HS-27A (cell line): ENCODE results near the gene KLHL11.
"Not testable (repeated sequence)": the region's sequence is repeated elsewhere in the genome, so short reads cannot be mapped to it uniquely, and the experiment has no call there.

Experiments
- DNase-seq: peaks from one replicate; pipeline ENCODE4 v3.0.0-alpha.2; 2012; ENCODE audit warnings: low read depth, missing footprints

Gene KLHL11

DNA sequence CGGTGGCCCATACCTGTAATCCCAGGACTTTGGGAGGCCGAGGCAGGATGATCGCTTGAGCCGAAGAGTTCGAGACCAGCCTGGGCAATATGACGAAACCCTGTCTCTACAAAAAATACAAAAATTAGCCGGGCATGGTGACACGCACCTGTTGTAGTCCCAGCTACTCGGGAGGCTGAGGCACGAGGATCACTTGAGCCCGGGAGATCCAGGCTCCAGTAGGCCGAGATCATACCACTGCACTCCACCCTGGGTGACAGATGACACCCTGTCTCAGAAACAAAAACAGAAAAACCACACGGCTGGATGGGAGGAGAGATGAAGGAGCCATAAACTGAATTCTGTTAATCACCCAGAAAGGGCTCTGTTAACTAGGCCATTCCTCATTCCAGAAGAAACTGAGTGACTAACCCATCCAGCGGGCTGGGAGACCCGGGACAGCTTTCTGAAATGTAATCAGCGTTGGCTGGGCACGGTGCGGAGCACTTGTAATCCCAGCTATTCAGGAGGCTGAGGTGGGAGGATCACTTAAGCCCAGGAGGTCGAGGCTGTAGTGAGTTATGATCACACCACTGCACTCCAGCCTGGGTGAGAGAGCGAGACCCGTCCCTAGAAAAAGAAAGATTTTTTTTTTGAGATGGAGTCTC lies 28.6 kb downstream of the KLHL11 start:
- no peak for DNase-seq

DNA sequence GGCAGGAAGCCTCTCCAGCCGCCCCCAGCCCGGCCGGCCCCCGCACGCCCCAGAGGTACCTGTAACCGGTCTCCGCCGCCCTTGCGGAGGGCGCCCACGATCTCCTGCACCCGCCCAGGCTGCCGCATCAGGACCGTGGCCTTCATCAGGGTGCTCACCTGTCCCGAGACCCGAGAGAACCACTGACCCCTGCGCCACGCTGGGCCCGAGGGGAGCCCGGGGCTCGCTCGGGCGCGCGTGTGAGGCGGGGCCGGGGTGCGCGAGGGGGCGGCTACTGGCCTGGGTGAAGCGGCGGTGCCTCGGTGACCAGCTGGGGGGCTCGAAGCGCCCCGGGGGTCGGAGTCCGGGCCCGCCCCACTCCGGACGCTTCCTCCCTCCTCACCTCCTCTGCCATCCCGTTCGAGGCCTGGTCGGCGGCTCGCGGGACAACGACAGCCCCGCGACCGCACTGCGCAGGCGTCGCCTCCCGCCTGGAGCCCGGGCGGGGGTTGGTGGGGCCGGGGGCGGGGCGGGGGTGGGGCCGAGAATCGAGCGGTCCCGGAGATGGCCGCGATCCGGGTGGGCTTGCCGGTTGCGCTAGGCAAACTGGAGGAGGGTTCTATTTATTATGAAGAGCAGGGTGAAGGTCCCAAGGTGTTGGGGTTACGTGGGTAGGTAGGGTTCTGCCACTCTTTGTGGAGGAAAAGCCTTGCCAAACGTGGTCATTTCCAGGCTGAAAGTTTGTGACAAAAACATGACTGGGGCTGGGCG lies 29.2 kb downstream of the KLHL11 start, which contains the start of gene NT5C3B:
Gene NT5C3B, minus strand, starts transcription at position 433 of the 750 bp plus-strand sequence. Its CDS starts 39 bp downstream, at position 394.
- no peak for DNase-seq

DNA sequence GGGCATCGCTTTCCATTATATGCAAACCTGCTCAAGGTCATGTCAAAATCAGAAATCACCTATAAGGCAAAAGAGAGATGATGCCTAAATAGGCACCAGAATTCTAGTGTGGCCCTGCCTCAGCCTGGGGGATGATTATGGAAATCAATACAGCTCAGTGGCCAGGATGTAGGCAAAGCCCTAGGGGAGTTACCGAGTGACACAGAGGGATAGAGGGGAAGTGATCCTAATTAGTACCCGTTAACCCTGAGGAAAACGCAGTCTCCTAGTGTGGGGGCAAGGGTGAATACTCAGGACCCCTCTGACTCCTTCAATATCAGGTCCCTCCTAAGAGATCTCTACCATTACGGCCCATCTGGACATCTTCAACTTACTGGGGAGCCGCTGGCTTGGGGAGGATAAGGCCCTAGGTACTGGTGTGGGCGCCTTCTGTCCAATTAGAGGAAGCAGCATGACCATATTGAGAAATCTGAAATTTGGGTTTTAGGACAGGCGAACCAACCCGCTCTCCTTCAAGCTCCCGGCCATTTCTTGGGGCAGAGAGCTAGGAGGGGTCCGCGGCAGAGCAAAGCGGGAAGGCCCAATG lies 29.9 kb downstream of the KLHL11 start:
- no peak for DNase-seq

DNA sequence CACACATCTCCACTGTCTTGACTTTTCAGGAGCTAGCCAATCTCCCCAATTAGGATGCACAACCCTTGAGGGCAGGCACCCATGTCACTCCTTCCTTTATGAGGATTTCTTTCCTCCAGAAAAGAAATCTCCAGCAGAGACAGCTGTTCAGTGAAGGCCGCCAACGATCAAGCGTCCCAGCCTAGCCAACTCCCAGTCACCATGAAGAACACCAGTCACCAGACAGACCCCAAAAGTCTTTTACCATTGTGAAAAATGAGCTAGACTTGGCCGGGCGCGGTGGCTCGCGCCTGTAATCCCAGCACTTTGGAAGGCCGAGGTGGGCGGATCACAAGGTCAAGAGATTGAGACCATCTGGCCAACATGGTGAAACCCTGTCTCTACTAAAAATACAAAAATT lies 35.3 kb downstream of the KLHL11 start:
- not testable (repeated sequence) for DNase-seq

DNA sequence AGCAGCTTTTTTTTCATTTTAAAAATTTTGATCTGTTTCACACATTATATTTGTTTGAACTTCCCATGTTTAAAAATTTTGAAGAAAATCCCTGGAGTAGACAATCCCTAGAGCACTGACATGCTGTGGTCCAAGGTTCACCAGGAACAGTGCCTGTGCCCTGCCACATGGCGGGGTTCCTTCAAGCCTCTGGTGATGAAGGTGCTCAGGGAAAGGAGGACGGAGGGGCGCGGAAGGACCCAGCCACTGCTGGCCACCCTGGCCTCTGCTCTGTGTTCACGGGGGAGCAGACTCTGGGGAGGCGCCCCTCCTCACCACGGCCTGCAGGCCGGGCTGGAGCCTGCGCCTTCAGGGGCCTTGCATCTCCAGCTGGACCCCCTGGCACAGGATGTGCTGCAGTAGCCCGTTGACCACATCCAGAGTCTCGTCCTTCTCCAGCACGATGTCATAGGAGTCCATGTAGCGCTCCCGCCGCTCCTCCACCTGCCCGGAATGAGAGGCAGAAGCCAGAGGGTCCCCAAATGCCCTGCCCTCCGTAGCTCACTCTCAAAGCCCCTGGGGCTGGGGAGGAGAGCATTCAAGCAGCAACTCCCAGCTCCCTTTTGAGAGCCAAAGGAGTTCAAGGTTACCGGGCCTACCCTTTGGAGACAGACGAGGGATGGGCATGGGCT lies 39.9 kb downstream of the KLHL11 start:
- no peak for DNase-seq

DNA sequence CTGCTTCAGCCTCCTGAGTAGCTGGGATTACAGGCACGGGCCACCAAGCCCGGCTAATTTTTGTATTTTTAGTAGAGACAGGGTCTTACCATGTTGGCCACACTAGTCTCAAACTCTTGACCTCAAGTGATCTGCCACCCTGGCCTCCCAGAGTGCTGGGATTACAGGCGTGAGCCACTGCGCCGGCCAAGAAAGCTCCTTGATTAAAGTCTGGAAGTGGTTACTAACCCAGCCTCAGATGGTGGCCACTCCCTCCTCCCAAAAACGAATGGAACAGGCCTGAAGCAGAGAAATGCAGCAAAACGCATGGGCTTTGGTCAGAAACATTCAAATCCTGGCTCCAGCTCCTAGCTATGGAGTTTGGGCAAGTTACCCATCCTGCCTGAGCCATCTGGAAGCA lies 41.1 kb downstream of the KLHL11 start:
- DNase-seq = no peak

DNA sequence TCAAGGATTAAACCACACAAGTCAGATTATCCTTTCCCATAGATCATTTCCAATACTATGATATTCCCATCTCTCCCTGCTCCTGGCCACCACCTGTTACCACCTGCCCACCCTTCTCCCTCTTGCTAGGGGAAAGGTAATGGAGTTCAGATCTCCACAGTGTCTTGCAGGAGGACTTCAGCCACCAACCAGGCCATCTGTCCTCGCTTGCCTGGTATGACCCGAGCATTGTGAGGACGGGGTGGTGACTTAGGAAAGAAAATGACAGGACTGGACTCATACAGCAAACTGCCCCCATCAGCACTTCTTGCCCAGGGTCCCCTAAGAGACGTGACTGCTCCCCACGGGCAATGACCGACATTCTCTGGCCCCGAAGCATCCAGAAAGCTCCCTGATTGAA lies 41.6 kb downstream of the KLHL11 start:
- no peak for DNase-seq

DNA sequence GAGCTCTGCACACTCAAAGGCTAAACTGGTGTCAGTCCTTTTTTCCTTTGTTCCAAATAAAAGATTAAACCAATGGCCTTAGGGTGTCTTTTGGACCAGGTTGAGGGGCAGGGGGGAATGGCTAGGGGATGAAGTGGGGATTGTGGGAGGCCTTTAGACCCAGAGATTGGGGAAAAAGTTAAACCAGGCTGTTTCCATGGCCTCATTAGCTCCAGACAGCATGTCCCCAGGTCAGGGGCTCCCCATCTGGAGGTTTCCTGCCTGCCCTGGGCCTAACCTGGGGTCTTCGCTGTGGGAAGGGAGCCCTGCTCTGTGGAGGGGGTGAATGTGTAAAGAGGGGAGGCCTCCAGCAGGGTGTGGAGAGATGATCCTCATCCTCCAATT lies 42.1 kb downstream of the KLHL11 start:
- DNase-seq = no peak

DNA sequence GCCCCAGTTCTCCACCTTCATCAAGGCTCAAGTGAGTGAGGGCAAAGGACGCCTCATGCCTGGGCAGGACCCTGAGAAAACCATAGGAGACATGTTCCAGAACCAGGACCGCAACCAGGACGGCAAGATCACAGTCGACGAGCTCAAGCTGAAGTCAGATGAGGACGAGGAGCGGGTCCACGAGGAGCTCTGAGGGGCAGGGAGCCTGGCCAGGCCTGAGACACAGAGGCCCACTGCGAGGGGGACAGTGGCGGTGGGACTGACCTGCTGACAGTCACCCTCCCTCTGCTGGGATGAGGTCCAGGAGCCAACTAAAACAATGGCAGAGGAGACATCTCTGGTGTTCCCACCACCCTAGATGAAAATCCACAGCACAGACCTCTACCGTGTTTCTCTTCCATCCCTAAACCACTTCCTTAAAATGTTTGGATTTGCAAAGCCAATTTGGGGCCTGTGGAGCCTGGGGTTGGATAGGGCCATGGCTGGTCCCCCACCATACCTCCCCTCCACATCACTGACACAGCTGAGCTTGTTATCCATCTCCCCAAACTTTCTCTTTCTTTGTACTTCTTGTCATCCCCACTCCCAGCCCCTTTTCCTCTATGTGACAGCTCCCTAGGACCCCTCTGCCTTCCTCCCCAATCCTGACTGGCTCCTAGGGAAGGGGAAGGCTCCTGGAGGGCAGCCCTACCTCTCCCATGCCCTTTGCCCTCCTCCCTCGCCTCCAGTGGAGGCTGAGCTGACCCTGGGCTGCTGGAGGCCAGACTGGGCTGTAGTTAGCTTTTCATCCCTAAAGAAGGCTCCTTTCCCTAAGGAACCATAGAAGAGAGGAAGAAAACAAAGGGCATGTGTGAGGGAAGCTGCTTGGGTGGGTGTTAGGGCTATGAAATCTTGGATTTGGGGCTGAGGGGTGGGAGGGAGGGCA lies 42.7 kb downstream of the KLHL11 start:
- DNase-seq = no peak

DNA sequence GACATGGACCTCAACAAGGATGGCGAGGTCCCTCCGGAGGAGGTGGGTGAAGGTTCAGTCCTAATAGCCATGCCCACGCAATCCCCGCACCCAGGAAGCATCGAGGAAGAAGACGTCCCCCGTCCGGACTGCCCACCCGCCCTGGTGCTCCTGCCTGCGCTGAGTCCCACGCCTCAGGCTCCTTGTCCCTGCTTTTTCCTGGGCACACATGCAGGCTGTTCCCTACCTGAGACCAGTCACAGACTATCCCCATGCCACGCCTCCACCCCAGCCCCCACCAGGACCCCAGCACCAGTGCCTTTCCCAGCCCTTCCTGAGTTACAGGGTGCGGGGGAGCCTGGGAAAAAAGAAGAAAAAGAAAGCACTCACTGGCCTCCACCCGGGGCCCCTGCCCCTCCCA lies 43.4 kb downstream of the KLHL11 start:
- DNase-seq = no peak

DNA sequence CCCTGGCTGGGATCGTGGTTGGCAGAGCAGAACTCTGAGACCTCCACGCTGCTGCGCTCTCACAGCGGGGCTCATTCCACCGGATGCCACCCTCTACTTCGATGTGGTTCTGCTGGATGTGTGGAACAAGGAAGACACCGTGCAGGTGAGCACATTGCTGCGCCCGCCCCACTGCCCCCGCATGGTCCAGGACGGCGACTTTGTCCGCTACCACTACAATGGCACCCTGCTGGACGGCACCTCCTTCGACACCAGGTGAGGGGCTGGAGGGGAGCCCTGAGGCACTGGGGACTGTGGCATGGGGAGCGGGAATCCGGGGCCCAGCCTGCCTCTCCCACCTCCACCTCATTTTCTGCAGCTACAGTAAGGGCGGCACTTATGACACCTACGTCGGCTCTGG lies 47.2 kb downstream of the KLHL11 start:
- no peak for DNase-seq

DNA sequence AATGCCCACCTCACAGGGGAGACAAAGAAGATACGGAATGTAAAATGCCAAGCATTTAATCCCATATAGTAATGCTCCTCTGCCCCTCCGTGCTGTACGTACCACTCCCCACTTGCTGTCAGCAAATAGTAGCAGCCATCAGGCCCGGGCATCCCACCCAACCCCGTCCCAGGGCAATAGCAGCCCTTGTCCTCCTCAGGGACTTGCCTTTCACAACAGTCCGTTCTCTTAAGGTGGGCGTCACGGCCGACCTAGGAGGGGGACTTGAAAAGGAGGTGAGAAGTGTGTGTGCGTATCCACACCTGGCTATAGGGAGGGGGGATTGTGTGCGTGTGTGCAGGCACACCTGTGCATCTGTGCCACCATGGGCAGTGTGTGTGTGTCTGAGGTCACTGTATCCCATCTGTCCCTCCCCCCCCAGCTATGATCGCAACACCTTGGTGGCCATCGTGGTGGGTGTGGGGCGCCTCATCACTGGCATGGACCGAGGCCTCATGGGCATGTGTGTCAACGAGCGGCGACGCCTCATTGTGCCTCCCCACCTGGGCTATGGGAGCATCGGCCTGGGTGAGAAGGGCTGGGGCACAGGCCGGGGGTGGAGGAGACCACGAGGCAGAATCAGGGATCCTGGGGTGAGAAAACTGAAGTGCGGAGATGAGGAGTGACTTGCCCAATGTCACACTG lies 48.4 kb downstream of the KLHL11 start:
- no peak for DNase-seq

DNA sequence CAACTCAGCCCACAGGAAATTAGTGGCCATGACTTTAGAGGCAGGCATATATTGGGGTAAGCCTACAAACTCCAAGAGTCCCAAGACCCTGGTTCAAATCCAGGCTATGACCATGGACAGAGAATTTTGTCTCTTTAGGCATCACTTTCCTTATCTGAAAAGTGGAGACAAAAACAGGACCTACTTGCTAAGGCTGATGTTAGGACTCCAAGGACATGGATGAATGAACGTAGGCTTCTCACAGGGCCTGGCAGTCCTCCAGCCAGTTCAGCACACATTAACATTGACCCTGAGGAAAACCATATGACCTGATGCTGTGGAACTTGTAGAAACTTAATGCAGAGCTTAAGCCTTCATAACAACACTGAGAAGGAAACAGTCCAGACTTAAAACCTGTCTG lies 51.0 kb downstream of the KLHL11 start:
- DNase-seq = no peak

DNA sequence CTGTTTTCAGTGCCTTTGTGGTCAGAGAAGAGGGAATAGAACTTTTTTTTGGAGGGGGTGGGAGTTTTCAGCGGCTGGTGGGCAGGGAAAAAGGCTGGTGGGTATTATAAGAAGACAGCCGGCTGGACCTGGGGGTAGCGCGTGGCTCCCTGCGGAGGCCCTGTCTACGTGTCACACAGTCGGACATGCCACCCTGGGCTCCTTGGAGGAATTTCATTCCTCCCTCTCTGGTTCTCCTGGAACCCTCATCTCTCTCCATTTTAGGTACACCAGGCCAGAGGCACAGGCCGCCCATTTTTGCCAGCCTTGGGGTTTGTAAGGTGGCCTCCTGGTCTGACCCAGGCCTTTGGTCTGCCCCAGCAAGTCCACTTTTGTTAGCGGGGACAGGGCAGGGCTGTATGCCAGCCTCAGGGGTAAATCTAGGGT lies 51.5 kb downstream of the KLHL11 start:
- no peak for DNase-seq

DNA sequence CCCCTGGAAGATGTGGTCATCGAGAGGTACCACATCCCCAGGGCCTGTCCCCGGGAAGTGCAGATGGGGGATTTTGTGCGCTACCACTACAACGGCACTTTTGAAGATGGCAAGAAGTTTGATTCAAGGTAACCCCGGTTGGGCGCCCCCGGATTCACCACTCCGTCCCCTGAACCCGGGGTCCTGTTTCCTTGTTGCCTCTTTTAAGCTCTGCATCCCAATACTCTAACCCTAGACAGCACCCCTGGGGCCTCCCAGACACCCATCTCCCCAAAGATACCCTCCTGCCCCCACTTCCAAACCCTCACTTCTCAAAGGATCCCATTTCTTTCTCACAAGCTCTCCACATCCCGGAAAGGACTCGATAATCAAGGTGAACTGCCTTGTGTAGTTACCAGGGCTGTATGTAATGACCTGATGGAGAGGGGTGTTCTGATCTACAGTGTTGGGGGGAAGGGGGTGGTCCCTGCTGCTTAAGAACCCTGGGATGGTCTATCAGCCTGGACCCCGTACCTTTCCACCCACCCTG lies 52.0 kb downstream of the KLHL11 start:
- DNase-seq = no peak

DNA sequence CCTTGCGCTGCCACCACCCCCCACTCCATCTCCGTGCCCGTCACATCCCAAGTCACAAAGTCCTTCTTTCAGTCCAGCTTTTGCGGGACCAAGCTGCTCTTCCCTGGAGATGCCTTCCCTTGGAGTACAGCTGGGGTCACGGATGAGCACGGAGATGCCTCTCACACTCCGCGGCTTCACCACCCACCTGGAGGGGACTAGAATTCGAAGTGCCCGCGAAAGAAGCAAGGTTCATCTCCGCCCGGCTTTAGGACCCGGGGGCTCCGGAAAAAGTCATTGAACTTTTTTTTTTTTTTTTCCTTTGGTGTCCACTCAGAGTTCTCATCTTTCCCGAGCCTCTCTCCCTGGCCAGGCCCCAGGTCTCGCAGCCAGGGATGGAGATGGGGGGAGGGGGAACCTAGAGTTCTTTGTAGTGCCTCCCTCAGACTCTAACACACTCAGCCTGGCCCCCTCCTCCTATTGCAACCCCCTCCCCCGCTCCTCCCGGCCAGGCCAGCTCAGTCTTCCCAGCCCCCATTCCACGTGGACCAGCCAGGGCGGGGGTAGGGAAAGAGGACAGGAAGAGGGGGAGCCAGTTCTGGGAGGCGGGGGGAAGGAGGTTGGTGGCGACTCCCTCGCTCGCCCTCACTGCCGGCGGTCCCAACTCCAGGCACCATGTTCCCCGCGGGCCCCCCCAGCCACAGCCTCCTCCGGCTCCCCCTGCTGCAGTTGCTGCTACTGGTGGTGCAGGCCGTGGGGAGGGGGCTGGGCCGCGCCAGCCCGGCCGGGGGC lies 52.7 kb downstream of the KLHL11 start, which contains the start of gene FKBP10:
Gene FKBP10, plus strand, starts transcription at position 624 of the 771 bp plus-strand sequence. Its CDS starts 31 bp downstream, at position 655.
- DNase-seq = no peak

DNA sequence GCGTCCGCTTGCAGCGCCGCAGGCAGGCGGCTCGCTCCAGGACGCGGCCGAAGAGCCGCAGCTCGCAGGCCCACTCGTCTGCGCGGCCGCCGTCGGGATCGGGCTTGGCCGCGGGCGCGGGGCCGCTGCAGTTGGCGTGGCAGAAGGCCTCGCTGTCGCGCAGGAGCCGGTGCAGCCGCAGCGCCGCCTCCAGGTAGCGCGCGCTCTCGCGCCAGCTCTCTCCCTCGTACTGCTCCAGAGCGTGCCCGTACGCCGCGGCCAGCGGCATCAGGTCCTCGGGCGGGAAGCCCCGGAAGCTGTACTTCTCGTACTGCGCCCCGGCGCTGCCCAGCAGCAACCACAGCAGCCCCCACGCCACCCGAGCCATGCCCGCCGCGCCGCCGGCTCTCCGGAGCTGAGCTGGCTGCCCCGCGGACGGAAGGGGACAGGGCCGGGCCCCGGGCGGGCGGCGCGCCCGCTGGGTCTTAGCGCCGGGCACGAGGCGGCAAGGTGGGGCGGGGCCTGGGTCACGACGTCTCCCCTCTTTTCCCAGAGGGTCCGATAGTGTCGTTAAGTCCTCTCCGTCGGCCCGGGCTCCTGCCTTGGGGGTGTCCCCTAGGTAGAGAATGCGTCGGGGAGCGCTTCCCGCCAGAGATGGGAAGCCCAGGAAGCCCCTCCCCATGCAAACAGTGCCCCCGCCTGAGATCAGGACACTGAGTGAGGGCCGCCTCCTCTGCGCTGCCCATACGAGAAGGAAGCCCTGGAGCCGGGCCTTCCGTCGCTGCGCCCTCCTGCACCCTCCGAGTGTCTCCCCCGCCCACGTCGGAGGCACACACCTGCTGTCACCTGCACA lies 53.5 kb downstream of the KLHL11 start, which contains the start of gene P3H4:
Gene P3H4, minus strand, starts transcription at position 401 of the 832 bp plus-strand sequence. Its CDS starts 34 bp downstream, at position 367.
- no peak for DNase-seq

DNA sequence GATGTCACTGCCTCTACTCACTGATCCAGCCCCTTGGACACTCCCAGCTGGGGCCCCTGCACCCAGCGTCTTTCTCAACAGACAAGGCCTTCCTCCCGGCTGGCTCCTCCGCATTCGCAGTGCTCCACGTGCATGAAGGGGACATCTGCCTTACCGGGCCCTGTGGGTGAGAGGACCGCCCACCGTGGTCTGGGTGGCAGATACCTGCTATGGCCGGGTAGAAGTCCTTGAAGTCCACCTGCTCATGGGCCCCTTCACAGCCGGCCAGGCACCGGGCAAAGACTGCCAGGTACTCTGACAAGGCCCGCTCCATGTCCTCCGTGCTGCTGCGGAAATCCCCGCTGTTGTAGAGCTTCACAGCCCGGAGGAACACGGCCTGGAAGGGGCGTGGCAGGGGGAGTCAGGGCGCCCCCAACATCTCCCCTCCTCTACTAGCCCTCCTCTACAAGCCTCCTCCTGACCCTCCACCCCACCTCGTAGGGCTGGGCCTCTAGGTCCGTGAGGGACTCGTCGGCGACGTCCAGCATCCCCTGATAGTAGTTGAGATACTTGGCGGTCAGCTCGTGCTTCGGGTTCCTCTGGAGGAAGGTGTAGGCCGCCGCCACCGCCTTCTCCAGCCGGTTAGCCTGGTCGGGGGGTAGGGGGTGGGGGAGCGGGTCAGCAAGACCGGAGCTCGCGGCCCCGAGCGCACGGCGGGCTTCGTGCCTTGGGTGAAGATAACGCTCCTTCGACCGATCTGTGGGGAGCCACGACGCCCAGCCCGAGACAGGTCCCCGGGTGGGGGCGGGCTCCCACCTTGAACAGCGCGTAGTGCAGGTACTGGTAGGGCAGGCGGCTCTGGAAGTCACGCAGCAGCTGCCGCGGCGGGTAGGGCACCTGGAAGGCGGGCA lies 54.3 kb downstream of the KLHL11 start:
- no peak for DNase-seq
